Measurements from ENCODE around the gene PAQR5.

Gene PAQR5

GRCh38 chr15:69424001-69424400, 125.3 kb downstream of the PAQR5 start:
- ATAC-seq (ENCODE audit: insufficient read depth, low read depth) (no peak), DNase-seq (no peak)
- Histone ChIP-seq H3K4me3 (ENCODE audit: low read depth in 1 of 2, low read length in 2 of 2) (no peak overlapping the region), H3K27me3 (ENCODE audit: insufficient read depth, low read length, poor library complexity) (no peaks in the 10 kb centered on the region), H2AFZ (ENCODE audit: low read depth, low read length) (no peak overlapping the region), H3K9me3 (ENCODE audit: insufficient read depth, low read length, severe bottlenecking) (no peaks in the 10 kb centered on the region), H3K79me2 (ENCODE audit: insufficient read depth, low read length) (peaks cover 6% of the 10 kb centered on the region; the same call in 1 of the 2 replicates), H3K36me3 (ENCODE audit: insufficient read depth, low read length) (peaks cover 86% of the 10 kb centered on the region), H3K4me1 (ENCODE audit: insufficient read depth, low read length) (no peaks in the 10 kb centered on the region), H3K4me2 (ENCODE audit: insufficient read depth, low read length) (no peak overlapping the region), H4K20me1 (ENCODE audit: insufficient read depth, low read length) (no peaks in the 10 kb centered on the region; the same call in 1 of the 2 replicates), H3K27ac (ENCODE audit: low read length) (no peak overlapping the region), H3K9ac (ENCODE audit: low read depth, low read length) (no peak overlapping the region)
- TF ChIP-seq CTCF (IDR thresholded peaks at IDR 0.05; ENCODE audit: borderline replicate concordance, extremely low read depth, low read length, poor library complexity, severe bottlenecking) (no peak), EZH2 (IDR thresholded peaks at IDR 0.05; ENCODE audit: borderline replicate concordance, low read depth, low read length, severe bottlenecking) (no peak)

GRCh38 chr15:69424748-69425413, 126.2 kb downstream of the PAQR5 start:
- no peak overlapping the region for H2AFZ ChIP-seq (ENCODE audit: low read depth, low read length)
- H3K4me2 ChIP-seq (ENCODE audit: insufficient read depth, low read length) = no peak overlapping the region
- no peaks in the 10 kb centered on the region for H3K4me1 ChIP-seq (ENCODE audit: insufficient read depth, low read length)
- no peak overlapping the region for H3K27ac ChIP-seq (ENCODE audit: low read length)
- no peak overlapping the region for H3K9ac ChIP-seq (ENCODE audit: low read depth, low read length)
- H3K36me3 ChIP-seq (ENCODE audit: insufficient read depth, low read length) = peaks cover 86% of the 10 kb centered on the region
- H3K79me2 ChIP-seq (ENCODE audit: insufficient read depth, low read length) = peaks cover 2% of the 10 kb centered on the region; the same call in 1 of the 2 replicates
- H3K4me3 ChIP-seq (ENCODE audit: low read depth in 1 of 2, low read length in 2 of 2) = no peak overlapping the region
- no peaks in the 10 kb centered on the region; the same call in 1 of the 2 replicates for H4K20me1 ChIP-seq (ENCODE audit: insufficient read depth, low read length)
- no peaks in the 10 kb centered on the region for H3K27me3 ChIP-seq (ENCODE audit: insufficient read depth, low read length, poor library complexity)
- H3K9me3 ChIP-seq (ENCODE audit: insufficient read depth, low read length, severe bottlenecking) = no peaks in the 10 kb centered on the region
- DNase-seq = no peak
- TF ChIP-seq CTCF (IDR thresholded peaks at IDR 0.05; ENCODE audit: borderline replicate concordance, extremely low read depth, low read length, poor library complexity, severe bottlenecking) (no peak), EZH2 (IDR thresholded peaks at IDR 0.05; ENCODE audit: borderline replicate concordance, low read depth, low read length, severe bottlenecking) (no peak)
- no peak for ATAC-seq (ENCODE audit: insufficient read depth, low read depth)

GRCh38 chr15:69433831-69434230, 135.1 kb downstream of the PAQR5 start:
- H3K9me3 ChIP-seq (ENCODE audit: insufficient read depth, low read length, severe bottlenecking) = no peaks in the 10 kb centered on the region
- no peak for DNase-seq
- no peak overlapping the region for H3K4me2 ChIP-seq (ENCODE audit: insufficient read depth, low read length)
- TF ChIP-seq CTCF (IDR thresholded peaks at IDR 0.05; ENCODE audit: borderline replicate concordance, extremely low read depth, low read length, poor library complexity, severe bottlenecking) = no peak
- no peak for TF ChIP-seq EZH2 (IDR thresholded peaks at IDR 0.05; ENCODE audit: borderline replicate concordance, low read depth, low read length, severe bottlenecking)
- no peak overlapping the region for H3K27ac ChIP-seq (ENCODE audit: low read length)
- no peaks in the 10 kb centered on the region for H3K4me1 ChIP-seq (ENCODE audit: insufficient read depth, low read length)
- no peak overlapping the region for H3K9ac ChIP-seq (ENCODE audit: low read depth, low read length)
- no peaks in the 10 kb centered on the region for H4K20me1 ChIP-seq (ENCODE audit: insufficient read depth, low read length)
- H3K4me3 ChIP-seq (ENCODE audit: low read depth in 1 of 2, low read length in 2 of 2) = no peak overlapping the region
- H3K27me3 ChIP-seq (ENCODE audit: insufficient read depth, low read length, poor library complexity) = no peaks in the 10 kb centered on the region
- 0 out of 2 replicates have a peak, but pooled peaks cover 3% of the 10 kb centered on the region for H3K79me2 ChIP-seq (ENCODE audit: insufficient read depth, low read length)
- peaks cover 91% of the 10 kb centered on the region for H3K36me3 ChIP-seq (ENCODE audit: insufficient read depth, low read length)
- ATAC-seq (ENCODE audit: insufficient read depth, low read depth) = no peak
- H2AFZ ChIP-seq (ENCODE audit: low read depth, low read length) = no peak overlapping the region

Measured in DND-41 (cell line).